Measurements from ENCODE around the gene CACNG1.

- TF ChIP-seq CTCF (conservative IDR thresholded peaks at IDR 0.05 in 1 of 2, IDR thresholded peaks at IDR 0.05 in 1 of 2; ENCODE audit: low read depth in 1 of 2, low read length in 2 of 2): no peak
- TF ChIP-seq EZH2 (IDR thresholded peaks at IDR 0.05; ENCODE audit: low read length, missing control alignments): no peak
These were observed 51.4 kb downstream of the CACNG1 start for GRCh38 chr17:67095803-67096202.

All from fibroblast of lung (primary cell).